ENCODE data around the gene ELMO3.

The ELMO3 gene

DNA sequence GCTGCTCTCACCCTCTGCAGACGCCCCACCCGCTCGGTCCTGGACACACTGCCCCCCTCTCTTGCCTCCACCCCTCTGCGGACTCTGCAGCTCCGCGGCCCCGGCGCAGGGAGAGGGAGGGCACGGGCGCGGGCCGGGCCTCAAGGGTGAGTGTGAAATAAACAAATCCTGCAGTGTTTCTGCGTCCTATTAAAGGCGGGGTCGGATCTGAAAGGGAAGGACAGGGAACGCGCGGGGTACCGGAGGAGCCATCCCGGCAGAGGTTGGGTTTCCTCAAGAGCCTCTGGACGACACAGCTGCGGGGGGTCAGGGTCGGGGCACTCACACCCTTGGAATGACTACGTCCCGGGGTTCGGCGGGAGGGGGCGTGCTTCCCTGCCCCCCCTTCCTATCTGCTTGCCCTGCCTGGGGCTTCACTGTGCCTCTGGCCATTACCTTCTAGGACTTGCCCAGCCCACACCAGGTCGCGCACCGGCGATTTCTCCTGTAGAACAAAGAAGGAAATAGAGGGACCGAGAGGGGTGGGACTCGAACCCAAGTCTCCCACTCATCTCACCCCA is 34.9 kb upstream of the ELMO3 start:
- no peak for DNase-seq

DNA sequence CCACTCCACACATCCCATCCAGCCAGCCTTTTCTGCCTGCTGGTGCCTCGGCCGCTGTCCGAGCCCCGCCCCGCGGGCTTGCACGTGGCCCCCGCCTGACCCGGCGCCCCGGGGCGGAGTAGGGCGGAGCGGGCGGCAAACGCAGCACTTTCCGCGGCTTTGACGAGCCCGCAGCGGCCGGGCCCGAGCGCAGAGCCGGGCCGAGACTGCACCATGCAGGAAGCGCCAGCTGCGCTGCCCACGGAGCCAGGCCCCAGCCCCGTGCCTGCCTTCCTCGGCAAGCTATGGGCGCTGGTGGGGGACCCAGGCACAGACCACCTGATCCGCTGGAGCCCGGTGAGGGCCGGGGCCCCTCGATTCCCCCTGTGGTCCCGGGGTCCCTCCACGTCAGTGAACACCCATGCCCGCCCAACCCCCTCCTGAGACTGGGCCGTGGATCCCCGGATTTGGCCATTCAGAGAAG is 34.3 kb upstream of the ELMO3 start, which contains the start of gene HSF4:
HSF4 (plus strand) TSS at position 147 of the 463 bp plus-strand sequence; CDS start at position 214, 67 bp downstream.
- DNase-seq = no peak

DNA sequence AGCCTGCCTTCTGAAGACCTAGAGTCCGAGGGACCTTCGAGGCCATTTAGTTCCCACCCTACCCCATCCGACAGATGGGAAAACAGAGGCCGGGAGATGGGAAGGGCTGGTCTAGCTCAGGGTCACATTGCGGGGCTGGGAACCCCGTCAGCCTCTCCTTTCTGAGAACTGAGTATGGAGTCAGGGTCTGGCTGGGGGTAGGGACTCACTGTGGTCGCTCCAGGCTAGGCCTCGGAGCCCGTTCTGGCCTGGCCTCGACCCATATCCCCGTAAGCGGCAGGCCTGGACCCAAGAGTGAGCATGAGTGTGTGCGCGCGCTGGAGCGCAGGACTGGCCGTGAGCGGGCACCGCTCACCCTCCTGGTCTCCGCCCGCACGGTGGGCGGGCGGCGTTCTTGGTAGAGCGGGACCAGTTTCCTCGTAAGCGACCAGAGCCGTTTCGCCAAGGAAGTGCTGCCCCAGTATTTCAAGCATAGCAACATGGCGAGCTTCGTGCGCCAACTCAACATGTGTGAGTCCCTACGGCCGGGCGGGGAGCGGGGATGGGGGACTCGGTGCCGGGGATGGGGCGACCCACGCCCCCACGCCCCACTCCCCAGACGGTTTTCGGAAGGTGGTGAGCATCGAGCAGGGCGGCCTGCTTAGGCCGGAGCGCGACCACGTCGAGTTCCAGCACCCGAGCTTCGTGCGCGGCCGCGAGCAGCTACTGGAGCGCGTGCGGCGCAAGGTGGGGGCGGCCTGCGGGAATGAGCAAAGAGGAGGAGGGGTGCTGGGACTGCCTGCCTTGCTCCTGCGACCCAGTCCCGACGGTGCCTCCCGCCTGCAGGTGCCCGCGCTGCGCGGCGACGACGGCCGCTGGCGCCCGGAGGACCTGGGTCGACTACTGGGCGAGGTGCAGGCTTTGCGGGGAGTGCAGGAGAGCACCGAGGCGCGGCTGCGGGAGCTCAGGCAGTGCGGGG is 33.5 kb upstream of the ELMO3 start:
- no peak for DNase-seq

DNA sequence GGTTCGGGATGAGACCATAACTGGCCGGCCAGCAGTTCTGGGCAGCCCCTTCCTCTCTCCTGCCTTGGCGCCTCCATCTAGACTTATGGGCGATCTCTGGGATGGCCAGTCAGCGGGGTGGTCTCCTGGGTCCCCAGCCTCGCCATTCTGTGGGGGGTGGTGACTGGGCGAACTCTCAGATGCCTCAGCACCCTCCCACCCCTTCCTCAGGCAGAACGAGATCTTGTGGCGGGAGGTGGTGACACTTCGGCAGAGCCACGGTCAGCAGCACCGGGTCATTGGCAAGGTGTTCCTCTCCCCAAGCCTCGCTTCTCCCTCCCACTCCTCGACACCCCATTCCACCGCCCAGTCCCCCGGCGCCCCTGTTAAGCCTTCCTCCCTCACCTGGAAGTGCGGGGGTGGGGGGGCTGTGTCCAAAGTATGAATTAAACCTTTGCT is 32.8 kb upstream of the ELMO3 start:
- DNase-seq = no peak

DNA sequence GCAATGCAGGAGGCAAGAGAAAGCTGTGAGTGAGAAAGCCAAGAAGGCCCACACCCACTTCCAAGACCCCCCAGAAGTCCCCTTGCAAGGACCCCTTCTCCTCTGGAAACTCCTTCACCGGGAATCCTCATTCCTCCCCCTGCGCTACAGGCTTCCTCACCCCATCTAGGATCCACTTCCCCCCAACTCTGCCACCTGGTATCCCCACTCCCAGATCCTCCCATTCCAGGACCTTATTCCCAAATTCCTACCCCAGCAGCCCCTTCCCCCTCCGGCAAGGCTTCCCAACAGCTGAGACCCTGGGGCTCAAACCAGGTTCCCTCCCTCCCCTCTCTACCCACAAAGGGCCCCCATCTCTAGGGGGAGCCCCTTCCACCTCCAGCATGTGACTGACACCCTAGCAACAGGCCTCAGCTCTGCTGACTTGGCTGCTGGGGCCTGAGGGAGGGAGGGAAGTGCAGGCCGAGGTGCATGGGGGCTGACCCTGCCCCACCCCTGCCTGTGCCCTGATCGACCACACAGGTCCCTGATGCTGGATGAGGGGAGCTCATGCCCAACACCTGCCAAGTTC is 32.2 kb upstream of the ELMO3 start:
- DNase-seq = no peak

DNA sequence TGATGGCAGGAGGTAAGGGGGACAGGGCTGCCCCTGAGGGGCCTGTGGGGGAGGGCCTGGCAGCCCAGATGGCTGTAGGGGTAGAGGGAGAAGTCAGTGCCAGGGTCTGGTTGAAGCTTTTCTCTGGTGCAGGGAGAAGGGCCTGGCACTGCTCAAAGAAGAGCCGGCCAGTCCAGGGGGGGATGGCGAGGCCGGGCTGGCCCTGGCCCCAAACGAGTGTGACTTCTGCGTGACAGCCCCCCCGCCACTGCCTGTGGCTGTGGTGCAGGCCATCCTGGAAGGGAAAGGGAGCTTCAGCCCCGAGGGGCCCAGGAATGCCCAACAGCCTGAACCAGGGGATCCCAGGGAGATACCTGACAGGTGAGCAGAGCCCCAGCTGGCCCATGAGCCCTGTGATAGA is 31.3 kb upstream of the ELMO3 start:
- DNase-seq = no peak

DNA sequence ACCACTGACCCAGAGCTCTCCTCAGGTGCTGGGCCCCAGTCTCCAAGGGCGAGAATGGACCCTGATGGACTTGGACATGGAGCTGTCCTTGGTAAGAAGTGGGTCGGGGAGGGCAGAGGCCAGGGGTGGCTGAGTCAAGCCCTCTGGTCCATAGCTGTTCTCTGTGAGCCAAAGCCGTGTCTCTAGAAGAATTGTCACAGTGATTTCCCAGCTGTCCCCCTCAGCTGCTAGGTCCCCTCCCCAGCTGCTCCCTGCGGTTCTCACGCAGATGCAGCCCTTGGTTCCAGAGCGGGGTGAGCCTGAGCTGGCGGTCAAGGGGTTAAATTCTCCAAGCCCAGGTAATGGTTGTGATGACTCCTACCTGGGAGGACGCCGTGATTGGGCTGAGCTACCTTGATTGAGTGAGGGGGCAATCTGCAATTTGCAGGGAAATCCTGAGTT is 29.9 kb upstream of the ELMO3 start:
- DNase-seq = no peak

DNA sequence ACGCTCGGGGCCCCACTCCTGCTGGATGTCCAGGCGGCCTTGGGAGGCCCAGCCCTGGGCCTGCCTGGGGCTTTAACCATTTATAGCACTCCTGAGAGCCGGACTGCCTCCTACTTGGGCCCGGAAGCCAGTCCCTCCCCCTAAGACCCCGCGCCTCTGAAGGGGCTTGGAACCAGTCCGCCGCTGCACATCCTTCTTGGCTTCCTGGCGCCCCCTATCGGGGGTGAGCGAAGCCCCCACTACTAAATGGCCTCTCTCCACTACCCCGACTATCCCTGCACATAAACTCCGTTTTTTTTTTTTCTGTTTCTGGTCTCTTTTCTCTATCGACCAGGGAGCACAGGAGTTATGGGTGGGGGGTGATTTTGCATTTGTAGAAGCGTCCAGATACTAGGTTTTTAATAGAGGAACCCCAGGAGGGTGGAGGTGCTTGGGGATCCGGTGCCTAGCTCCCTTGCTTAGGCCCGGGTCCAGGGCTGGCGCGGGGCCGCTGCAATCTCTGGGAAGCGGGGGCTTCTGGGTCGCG is 29.2 kb upstream of the ELMO3 start:
- peak in 1 of 2 experiments; percentile 13 for DNase-seq

DNA sequence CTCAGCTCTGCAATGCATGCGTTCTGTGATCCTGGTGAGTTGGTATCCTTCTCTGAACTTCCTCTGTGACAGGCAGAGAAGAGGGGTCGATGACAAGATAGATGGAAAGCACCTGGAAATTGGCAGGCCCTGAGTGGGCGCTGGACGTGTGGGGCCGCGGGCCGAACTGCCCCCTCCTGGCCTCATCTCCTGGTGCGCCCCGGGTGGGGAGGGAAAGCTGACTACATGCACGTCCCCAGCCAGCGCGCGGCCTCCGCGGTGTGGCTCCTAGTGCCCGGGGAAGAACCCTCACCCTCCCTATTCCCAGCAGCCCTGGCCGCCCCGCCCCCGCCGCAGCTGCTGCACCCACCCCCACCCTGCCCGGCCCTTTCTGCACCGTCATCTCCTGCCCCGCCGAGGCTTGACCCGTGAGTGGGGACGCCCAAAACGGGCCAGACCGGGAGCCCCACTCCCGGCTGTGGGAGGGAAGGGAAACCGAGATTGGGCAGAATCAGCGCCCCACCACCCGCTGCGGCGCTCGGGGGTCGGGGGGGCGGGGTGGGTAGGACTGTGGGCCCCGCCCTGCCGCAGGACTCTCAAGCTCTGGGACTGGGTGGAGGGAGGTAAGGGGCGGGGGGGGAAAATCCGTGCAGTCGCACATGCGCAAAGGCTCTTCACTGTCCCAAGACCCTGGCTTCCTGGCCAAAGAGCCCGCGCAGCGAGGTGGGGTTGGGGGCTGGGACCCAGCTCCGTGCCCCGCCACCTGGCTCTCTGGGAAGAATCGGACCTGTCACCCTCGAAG is 28.6 kb upstream of the ELMO3 start, which contains the start of gene NOL3:
NOL3 (plus strand) TSS at position 371 of the 781 bp plus-strand sequence.
- DNase-seq = peak; percentile 68 to 84

DNA sequence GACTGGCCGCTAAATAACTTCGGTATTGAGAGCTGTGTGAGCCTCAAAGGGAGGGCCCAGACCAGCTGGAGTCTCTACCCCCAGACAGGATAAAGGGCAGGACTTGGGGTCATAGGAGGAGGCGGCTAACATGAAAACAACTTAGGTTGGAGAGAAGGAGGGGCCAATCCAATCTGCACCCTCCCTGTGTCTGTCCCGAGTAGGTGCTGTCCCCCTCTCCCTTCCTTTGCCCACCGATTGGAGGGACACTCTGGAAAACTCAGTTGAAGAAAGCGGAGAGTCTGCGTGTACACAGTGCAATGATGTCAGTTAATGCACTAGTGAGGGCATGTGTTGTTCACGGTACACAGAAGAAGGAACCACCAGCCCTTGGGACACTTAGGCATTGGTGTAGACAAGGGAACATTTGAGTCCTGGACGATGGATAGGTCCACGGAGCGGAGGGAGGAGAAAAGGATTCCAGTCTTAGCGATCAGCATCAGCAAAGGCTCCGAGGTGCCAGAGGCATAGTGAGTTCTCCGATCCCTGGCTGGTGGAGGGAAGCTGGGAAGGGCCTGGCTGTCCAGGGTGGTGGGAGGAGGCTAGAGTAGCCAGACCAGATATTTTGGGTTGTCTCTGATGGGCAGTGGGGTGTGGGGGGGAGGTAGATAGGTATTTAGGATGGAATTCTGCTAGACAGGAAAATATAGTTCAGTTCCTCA is 27.8 kb upstream of the ELMO3 start:
- peak; percentile 68 to 82 for DNase-seq

DNA sequence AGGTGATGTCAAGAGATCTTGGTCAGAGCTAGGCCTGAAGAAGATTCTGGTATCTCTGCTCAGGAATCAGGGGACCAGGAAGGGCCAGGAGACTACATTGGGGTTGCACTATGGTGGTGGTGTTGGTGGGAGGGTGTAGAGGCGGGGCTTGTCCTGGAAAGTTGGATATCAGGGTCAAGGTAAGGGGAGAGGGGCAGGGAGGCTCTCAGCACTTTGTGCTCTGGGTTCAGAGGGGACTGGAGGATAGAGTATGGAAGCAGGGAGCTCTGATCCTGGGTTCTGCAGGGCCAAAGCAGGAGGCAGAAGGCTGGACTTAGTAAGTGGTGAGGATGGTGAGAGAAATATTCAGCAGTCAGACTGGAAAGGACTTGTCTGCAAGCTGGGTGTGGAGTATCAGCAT is 25.6 kb upstream of the ELMO3 start:
- no peak for DNase-seq

DNA sequence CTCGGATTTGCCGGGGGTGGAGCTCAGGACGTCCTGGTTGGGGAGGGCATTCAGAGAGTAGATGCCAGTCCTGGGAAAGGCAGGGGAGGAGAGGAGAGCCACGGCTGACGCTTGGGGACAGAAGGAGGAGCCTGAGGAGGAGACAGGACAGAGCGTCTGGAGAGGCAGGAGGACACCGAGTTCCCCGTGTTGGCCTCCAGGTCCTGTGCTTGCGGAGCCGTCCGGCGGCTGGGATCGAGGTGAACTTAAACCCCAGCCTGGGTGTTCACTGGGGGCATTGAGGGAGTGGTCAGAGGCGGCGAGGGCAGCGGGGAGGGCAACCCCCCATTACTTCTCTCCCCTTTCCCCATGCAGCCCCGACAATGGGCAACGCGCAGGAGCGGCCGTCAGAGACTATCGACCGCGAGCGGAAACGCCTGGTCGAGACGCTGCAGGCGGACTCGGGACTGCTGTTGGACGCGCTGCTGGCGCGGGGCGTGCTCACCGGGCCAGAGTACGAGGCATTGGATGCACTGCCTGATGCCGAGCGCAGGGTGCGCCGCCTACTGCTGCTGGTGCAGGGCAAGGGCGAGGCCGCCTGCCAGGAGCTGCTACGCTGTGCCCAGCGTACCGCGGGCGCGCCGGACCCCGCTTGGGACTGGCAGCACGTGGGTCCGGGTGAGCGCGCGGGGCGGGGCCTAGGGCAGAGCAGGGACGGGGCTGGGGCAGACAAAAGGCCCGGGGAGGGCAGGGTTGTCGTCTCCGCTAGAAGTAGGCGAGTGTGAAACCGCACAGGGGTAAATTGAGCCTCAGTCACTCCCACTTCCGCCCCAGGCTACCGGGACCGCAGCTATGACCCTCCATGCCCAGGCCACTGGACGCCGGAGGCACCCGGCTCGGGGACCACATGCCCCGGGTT is 24.9 kb upstream of the ELMO3 start:
- peak; percentile 72 to 88 for DNase-seq

DNA sequence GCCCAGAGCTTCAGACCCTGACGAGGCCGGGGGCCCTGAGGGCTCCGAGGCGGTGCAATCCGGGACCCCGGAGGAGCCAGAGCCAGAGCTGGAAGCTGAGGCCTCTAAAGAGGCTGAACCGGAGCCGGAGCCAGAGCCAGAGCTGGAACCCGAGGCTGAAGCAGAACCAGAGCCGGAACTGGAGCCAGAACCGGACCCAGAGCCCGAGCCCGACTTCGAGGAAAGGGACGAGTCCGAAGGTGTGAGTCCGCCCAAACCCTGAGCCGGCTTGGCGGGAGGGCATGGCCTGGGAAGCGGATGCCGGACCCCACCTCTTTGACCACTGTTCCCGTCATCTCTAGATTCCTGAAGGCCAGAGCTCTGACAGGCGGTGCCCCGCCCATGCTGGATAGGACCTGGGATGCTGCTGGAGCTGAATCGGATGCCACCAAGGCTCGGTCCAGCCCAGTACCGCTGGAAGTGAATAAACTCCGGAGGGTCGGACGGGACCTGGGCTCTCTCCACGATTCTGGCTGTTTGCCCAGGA is 24.2 kb upstream of the ELMO3 start:
- DNase-seq = no peak

DNA sequence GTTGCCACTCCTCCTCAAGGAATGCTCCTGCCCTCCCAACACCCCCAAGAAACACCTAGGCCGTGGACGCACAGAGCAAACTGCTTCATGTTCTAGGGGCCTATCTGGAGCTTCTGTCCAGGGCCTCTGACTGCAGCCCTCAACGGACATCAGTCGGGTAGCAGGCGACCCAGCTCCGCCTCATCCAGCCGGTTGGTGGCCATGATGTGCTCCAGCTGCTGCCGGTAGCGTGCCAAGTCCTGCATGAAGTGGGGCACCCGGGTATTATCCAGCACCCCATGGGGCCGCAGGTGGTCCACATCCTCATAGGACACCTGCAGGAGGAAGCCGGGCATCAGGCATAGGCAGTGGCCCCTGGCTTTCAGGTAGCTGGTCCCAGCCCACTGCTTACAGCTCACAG is 22.3 kb upstream of the ELMO3 start:
- DNase-seq = no peak

DNA sequence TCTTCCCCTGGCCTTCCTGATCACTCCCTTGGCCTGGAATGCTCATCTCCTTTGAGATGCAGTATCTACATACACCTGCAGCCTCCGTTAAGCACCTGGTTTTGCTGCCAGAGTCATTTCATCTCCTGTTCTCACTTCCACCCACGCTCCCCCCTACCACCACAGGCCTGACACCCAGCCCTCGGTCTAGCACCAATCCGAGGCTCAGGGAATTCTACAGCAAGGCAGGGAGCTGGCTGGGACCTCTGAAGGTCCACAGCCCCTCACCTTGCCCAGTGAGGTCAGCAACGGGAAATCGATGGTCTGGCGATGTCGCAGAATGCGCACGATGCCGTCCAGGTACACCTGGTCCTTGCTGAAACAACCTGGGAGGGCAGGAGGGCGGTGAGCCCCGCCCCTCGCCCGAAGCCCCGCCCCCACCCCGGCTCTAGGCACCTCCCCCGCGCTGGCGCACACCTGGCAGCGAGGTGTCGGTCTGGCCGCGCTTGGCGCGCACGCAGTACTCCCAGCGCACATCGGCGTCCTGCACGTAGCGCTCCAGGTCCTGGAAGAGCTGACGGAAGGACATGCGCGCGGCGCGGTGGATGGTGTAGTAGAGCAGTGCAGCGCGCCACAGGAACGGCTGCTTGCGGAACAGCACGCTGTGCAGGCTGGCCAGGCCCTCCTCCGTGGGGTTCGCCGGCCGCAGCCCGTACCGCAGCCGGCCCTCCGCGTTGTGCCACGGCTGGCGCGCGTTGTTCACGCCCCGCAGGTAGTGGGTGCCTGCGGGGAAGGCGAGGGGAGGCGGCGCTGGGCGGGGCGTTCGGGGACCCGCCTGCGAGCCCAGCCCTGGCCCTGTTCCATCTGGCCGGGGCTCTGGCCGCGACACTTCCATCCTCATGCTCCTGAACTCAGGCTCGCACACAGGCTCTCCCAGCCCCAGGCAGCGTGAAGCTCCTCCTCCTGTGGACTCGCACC is 20.9 kb upstream of the ELMO3 start:
- DNase-seq = peak in 1 of 2 experiments; percentile 27

DNA sequence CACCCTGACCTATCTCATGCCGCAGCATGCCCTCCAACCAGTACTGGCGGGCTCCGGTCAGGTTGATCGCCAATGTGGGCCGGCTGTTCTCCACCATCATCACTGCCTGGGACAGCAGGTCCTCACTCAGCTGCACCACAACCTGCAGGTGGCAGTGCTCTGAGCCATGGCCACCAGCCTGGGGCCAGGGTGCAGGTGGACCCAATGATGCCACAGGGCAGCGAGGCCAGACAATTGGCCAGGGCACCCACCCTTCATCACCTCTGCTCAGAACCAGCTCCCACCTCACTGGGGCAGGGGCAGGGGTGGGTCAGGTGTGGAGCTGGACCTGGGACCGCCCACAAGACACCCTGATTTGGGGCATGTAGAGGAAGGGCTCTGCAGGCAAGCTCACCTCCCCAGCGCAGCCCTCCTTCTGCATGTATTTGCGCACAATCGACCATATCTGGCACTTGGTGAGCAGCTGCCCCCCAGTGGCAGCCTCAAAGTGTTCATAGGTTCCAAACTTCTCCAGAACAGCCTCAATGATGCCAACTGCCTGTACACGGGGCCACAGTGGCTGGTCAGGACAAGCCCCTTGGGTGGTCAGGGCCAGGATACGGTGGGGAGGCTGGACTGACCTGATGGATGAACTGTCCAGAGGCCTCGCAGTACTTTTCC is 19.4 kb upstream of the ELMO3 start:
- no peak for DNase-seq

DNA sequence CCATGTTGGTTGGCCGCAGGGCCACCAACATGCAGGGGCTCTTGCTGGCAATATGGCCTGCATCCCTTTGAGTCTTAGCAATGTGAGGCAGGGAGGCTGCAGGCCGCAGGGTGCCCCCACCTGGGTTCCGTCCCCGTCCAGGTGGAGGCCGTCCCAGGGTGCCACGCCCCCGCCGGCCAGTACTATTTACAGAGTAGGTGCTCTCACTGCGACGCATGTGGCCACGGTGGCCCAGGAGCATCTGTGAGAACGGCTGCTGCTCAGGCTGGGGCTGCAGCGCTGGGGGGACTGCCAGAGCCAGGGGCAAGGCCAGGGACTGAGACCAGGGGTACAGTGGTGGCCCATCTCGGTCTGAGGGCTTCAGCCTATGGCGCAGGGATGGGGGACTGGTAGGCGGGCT is 18.8 kb upstream of the ELMO3 start:
- no peak for DNase-seq

DNA sequence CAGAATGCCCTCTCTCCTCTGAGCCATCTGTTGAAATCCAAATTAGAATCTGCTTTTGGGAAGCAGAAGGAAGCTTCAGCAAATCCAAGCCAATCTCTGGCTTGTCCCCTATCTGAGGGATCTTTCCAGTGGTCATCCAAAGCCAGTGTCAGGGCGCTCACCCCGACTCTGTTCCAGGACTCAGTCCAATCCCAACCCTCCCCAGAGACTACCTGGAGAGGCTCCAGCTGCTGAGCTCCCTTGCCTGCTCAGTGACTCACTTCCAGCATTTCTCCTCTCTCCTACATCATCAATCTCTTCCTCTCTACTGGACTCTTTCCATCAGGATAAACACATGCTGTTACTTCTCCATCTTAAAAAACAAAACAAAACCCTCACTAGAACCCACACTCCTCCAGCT is 17.6 kb upstream of the ELMO3 start:
- no peak for DNase-seq

DNA sequence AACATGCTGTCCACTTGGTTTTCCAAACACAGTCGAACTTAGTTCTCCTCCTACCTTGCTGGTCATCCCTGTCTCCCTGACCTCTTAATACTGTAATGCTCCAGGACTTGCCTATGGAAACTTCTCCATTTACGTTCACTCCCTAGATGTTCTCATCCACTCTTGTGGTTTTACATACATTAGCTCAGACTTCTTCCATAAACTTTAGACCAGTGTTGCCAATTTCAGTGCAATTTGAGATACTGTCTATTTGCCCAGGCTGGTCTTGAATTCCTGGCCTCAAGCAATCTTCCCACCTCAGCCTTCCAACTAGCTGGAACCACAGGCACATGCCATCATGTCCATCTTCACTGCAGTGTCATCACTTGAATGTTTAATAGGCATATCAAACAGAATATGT is 16.6 kb upstream of the ELMO3 start:
- no peak for DNase-seq
